B cell (primary cell): ENCODE results near the gene DENR. TPM values are rescaled to one million over a fixed set of nuclear protein-coding genes. Genes with fewer than 3 reads are reported as not detected.

Source experiments
- ATAC-seq: fragments of 200-7000 bp; cut with Tn5 transposase; one replicate; pipeline ENCODE4 v1.10.0; 2021; ENCODE audit warnings: low read depth, mild to moderate bottlenecking, moderate number of reproducible peaks, moderate library complexity
- CTCF ChIA-PET: fragments of 350-600 bp; sonication (Branson Sonifier 250); formaldehyde crosslinking; loops from one replicate; lab custom pipeline; 2021; ENCODE audit warnings: antibody characterized with exemption, inconsistent platforms; lab: Charles Lee
- POLR2A ChIA-PET: fragments of 350-600 bp; sonication (Branson Sonifier 250); formaldehyde crosslinking; loops from one replicate; lab custom pipeline; 2021; ENCODE audit warnings: antibody characterized with exemption; lab: Charles Lee
- DNase-seq: peaks from one replicate; pipeline ENCODE4 v3.0.0; 2013
- H2AFZ ChIP-seq: 2 replicates; pipeline ENCODE4 v1.6.1; 2012; ENCODE audit warnings: mild to moderate bottlenecking, low read depth, low read length; ENCODE audit not compliant: insufficient read depth, poor library complexity, severe bottlenecking
- H3K27ac ChIP-seq, 2 donors: 1 replicate in 1 of 2; 2 replicates in 1 of 2; pipeline ENCODE4 v1.5.1; 2012 to 2013; ENCODE audit warnings: low read length in 2 of 2, mild to moderate bottlenecking in 2 of 2, moderate library complexity in 1 of 2
- H3K27me3 ChIP-seq, 4 experiments: fragments of 200-600 bp in 1 of 4; sonication (generic) in 1 of 4; replicated peaks in 1 of 4; 1 replicate in 2 of 4; 2 replicates in 2 of 4; pipeline versions ENCODE4 v1.6.1 to v1.7.0; 2013 to 2016; ENCODE audit warnings: low read length in 3 of 4, mild to moderate bottlenecking in 2 of 4, mixed read lengths in 1 of 4, moderate library complexity in 1 of 4; ENCODE audit not compliant: insufficient read depth in 4 of 4, control insufficient read depth in 3 of 4; ENCODE audit errors: control extremely low read depth in 1 of 4
- H3K36me3 ChIP-seq, 2 experiments: replicated peaks in 1 of 2; 1 replicate in 1 of 2; 2 replicates in 1 of 2; pipeline versions ENCODE4 v1.6.1 to v1.7.1; 2013; ENCODE audit warnings: low read length in 1 of 2; ENCODE audit not compliant: insufficient read depth in 2 of 2, control insufficient read depth in 1 of 2; ENCODE audit errors: control extremely low read depth in 1 of 2, extremely low read depth in 1 of 2
- H3K4me1 ChIP-seq, 2 donors: fragments of 200-600 bp in 1 of 2; sonication (generic) in 1 of 2; 1 replicate in 1 of 2; 2 replicates in 1 of 2; pipeline versions ENCODE4 v1.5.1 to v1.6.1; 2013 to 2017; ENCODE audit warnings: low read length in 2 of 2; ENCODE audit not compliant: control insufficient read depth in 2 of 2, insufficient read depth in 2 of 2
- H3K4me2 ChIP-seq: replicated peaks from 2 replicates; pipeline ENCODE3; 2012; ENCODE audit warnings: mild to moderate bottlenecking, low read depth, low read length; ENCODE audit not compliant: poor library complexity, severe bottlenecking
- H3K4me3 ChIP-seq, 5 experiments: fragments of 200-600 bp in 1 of 5; sonication (generic) in 1 of 5; 1 replicate in 3 of 5; 2 replicates in 2 of 5; pipeline versions ENCODE4 v1.5.1 to v1.7.0; 2011 to 2016; ENCODE audit warnings: low read length in 4 of 5, mild to moderate bottlenecking in 4 of 5, low read depth in 2 of 5, control low read depth in 1 of 5, moderate library complexity in 1 of 5; ENCODE audit not compliant: insufficient read depth in 1 of 5; ENCODE audit errors: control extremely low read depth in 1 of 5, extremely low read depth in 1 of 5
- H3K79me2 ChIP-seq: fragments of 200-600 bp; sonication (generic); one replicate; pipeline ENCODE4 v1.6.0; 2016; ENCODE audit warnings: low read length; ENCODE audit not compliant: control insufficient read depth, insufficient read depth
- H3K9ac ChIP-seq: fragments of 200-600 bp; sonication (generic); 2 replicates; pipeline ENCODE4 v1.6.1; 2017; ENCODE audit warnings: mild to moderate bottlenecking, low read length, moderate library complexity
- H3K9me3 ChIP-seq, 3 donors: one replicate each; pipeline versions ENCODE4 v1.6.1 to v1.7.1; 2013; ENCODE audit warnings: low read length in 2 of 3; ENCODE audit not compliant: control insufficient read depth in 2 of 3, insufficient read depth in 1 of 3; ENCODE audit errors: control extremely low read depth in 1 of 3
- H4K20me1 ChIP-seq: 2 replicates; pipeline ENCODE4 v1.6.0; 2012; ENCODE audit warnings: mild to moderate bottlenecking, low read length; ENCODE audit not compliant: insufficient read depth, control insufficient read depth, poor library complexity, severe bottlenecking
- H3K27ac Mint-ChIP-seq: one replicate; pipeline ENCODE4 v1.8.0; 2021; ENCODE audit warnings: mixed read lengths
- H3K27me3 Mint-ChIP-seq: one replicate; pipeline ENCODE4 v1.8.0; 2021; ENCODE audit warnings: mixed read lengths
- H3K4me1 Mint-ChIP-seq: one replicate; pipeline ENCODE4 v1.8.0; 2021; ENCODE audit warnings: mixed read lengths
- H3K4me3 Mint-ChIP-seq: one replicate; pipeline ENCODE4 v1.8.0; 2021; ENCODE audit warnings: mixed read lengths
- H3K9me3 Mint-ChIP-seq: one replicate; pipeline ENCODE4 v1.8.0; 2022; ENCODE audit warnings: mixed read lengths; ENCODE audit not compliant: insufficient read depth
- CTCF ChIP-seq: fragments of 200-600 bp; IDR thresholded peaks from one replicate; pipeline ENCODE4 v1.8.0; 2022; ENCODE audit warnings: antibody characterized with exemption, mild to moderate bottlenecking
- EZH2 ChIP-seq: IDR thresholded peaks from 2 replicates; pipeline ENCODE4 v1.6.1; 2012; ENCODE audit warnings: borderline replicate concordance, low read depth, mild to moderate bottlenecking, moderate library complexity, low read length; ENCODE audit not compliant: insufficient read depth, poor library complexity, severe bottlenecking
- WGBS: methylation state at CpG from one replicate; pipeline ENCODE4 v1.1.5; 2013; ENCODE audit warnings: missing lambda C conversion rate; ENCODE audit not compliant: insufficient coverage; 5-methylcytosine and 5-hydroxymethylcytosine counted together
- intact Hi-C: fragments of 100-400 bp; cut with micrococcal nuclease; formaldehyde crosslinking; loops from one replicate; pipeline ENCODE4 v1.10.0; 2022
- polyA plus RNA-seq: library from polyadenylated mRNA; depleted of rRNA; stranded (reverse); fragments of >200 nt; gene quantifications from 2 replicates; pipeline ENCODE4 v1.2.3, GENCODE V29; 2012
- total RNA-seq, 2 donors: library from RNA; stranded (reverse); fragments of 120-200 nt in 1 of 2; gene quantifications; 1 replicate in 1 of 2; 2 replicates in 1 of 2; pipeline versions ENCODE4 v1.2.3 to v1.2.4, GENCODE V29; 2013 to 2022

Gene DENR
- total and polyA plus RNA-seq, 2 donors (not counting 1 experiment from before 2014, with no cell fraction given) = 14.0 to 54.5 TPM

- WGBS = 90% methylated on average over 2 of the region's 7 CpGs
- ChIA-PET POLR2A (no interaction called here), CTCF (no interaction called here)
- no peak for TF ChIP-seq CTCF
- no peak for TF ChIP-seq EZH2
- H3K4me3 Mint-ChIP-seq = no peak overlapping the region
- no peaks in the 10 kb centered on the region for H3K9me3 ChIP-seq
- H3K36me3 ChIP-seq = no peaks in the 10 kb centered on the region
- intact Hi-C loops = no loop called here
- H4K20me1 ChIP-seq = no peaks in the 10 kb centered on the region
- no peaks in the 10 kb centered on the region for H3K9me3 Mint-ChIP-seq
- H3K27me3 ChIP-seq = no peaks in the 10 kb centered on the region
- no peak overlapping the region for H3K4me3 ChIP-seq
- no peaks in the 10 kb centered on the region for H3K79me2 ChIP-seq
- H3K27ac ChIP-seq = no peak overlapping the region
- no peak overlapping the region for H2AFZ ChIP-seq
- ATAC-seq = no peak
- no peaks in the 10 kb centered on the region for H3K4me1 Mint-ChIP-seq
- no peak overlapping the region for H3K9ac ChIP-seq
- no peak for DNase-seq
- H3K27me3 Mint-ChIP-seq = no peaks in the 10 kb centered on the region
- no peak overlapping the region for H3K27ac Mint-ChIP-seq
- no peaks in the 10 kb centered on the region for H3K4me1 ChIP-seq
- no peak overlapping the region for H3K4me2 ChIP-seq
Observed at GRCh38 chr12:122743895-122744525, 8.6 kb upstream of the DENR start.

- no peak overlapping the region for H3K4me3 Mint-ChIP-seq
- Histone ChIP-seq H2AFZ (no peak overlapping the region), H3K27me3 (no peaks in the 10 kb centered on the region), H3K4me1 (peaks cover 3 to 11% of the 10 kb centered on the region in 2 donors), H3K36me3 (no peaks in the 10 kb centered on the region), H3K79me2 (no peaks in the 10 kb centered on the region), H3K9ac (no peak overlapping the region), H3K4me3 (no peak overlapping the region), H3K9me3 (no peaks in the 10 kb centered on the region), H3K4me2 (no peak overlapping the region), H4K20me1 (no peaks in the 10 kb centered on the region), H3K27ac (no peak overlapping the region)
- WGBS = 93% methylated on average over 2 of the region's 9 CpGs
- no peaks in the 10 kb centered on the region for H3K27me3 Mint-ChIP-seq
- TF ChIP-seq EZH2 (no peak), CTCF (no peak)
- no peak for ATAC-seq
- CTCF ChIA-PET = no interaction called here
- H3K4me1 Mint-ChIP-seq = peaks cover 17% of the 10 kb centered on the region
- intact Hi-C loops = no loop called here
- H3K9me3 Mint-ChIP-seq = no peaks in the 10 kb centered on the region
- no peak for DNase-seq
- POLR2A ChIA-PET = no interaction called here
- H3K27ac Mint-ChIP-seq = no peak overlapping the region
Observed at GRCh38 chr12:122747224-122748135, 5.1 kb upstream of the DENR start.
